Neural cell (in vitro differentiated cells): ENCODE results near the gene ABO. TPM values are rescaled to one million over a fixed set of nuclear protein-coding genes. Genes with fewer than 3 reads are reported as not detected.

Experiments
- H2AFZ ChIP-seq: fragments of 200-600, 300-800 bp; sonication (generic), shearing (Covaris generic); 2 replicates; pipeline ENCODE4 v1.6.0; 2014; ENCODE audit warnings: low read depth, mild to moderate bottlenecking, antibody characterized with exemption, low read length, moderate library complexity
- H3F3A ChIP-seq: fragments of 200-600 bp; shearing (Covaris generic); 2 replicates; pipeline ENCODE4 v1.6.1; 2016; ENCODE audit warnings: mild to moderate bottlenecking, moderate library complexity, mixed read lengths, antibody characterized with exemption, low read length; ENCODE audit not compliant: insufficient read depth, poor library complexity, severe bottlenecking
- H3K27ac ChIP-seq: fragments of 200-600, 300-800 bp; sonication (generic), shearing (Covaris generic); 2 replicates; pipeline ENCODE4 v1.5.1; 2014; ENCODE audit warnings: mild to moderate bottlenecking, low read length, moderate library complexity
- H3K27me3 ChIP-seq: fragments of 300-800, 200-600 bp; sonication (generic), shearing (Covaris generic); 2 replicates; pipeline ENCODE4 v1.6.0; 2014; ENCODE audit warnings: mild to moderate bottlenecking, low read depth, low read length, moderate library complexity; ENCODE audit not compliant: insufficient read depth
- H3K36me3 ChIP-seq: fragments of 300-800, 200-600 bp; sonication (generic), shearing (Covaris generic); 2 replicates; pipeline ENCODE4 v1.5.1; 2014; ENCODE audit warnings: mild to moderate bottlenecking, antibody characterized with exemption, low read length, moderate library complexity; ENCODE audit not compliant: insufficient read depth
- H3K4me2 ChIP-seq: fragments of 300-800, 200-600 bp; sonication (generic), shearing (Covaris generic); 2 replicates; pipeline ENCODE4 v1.6.0; 2014; ENCODE audit warnings: mild to moderate bottlenecking, low read length
- H3K4me3 ChIP-seq: fragments of 300-800, 200-600 bp; sonication (generic), shearing (Covaris generic); 2 replicates; pipeline ENCODE4 v1.5.1; 2014; ENCODE audit warnings: mild to moderate bottlenecking, low read length, moderate library complexity
- H3K79me2 ChIP-seq: fragments of 200-600 bp; shearing (Covaris generic); replicated peaks from 2 replicates; pipeline ENCODE4 v1.6.0; 2014; ENCODE audit warnings: mild to moderate bottlenecking, low read length, moderate library complexity; ENCODE audit not compliant: insufficient read depth
- H3K9ac ChIP-seq: fragments of 300-800, 200-600 bp; sonication (generic), shearing (Covaris generic); 2 replicates; pipeline ENCODE4 v1.6.1; 2016; ENCODE audit warnings: mild to moderate bottlenecking, low read length, mixed read lengths
- H3K9me2 ChIP-seq: fragments of 200-600 bp; shearing (Covaris generic); 2 replicates; pipeline ENCODE4 v1.6.1; 2016; ENCODE audit warnings: mild to moderate bottlenecking, low read length, mixed read lengths; ENCODE audit not compliant: insufficient read depth
- H3K9me3 ChIP-seq: fragments of 200-600, 300-800 bp; sonication (generic), shearing (Covaris generic); 2 replicates; pipeline ENCODE4 v1.6.1; 2016; ENCODE audit warnings: mild to moderate bottlenecking, mixed run types, low read length, moderate library complexity, mixed read lengths
- H4K20me1 ChIP-seq: fragments of 200-600 bp; shearing (Covaris generic); 2 replicates; pipeline ENCODE4 v1.6.1; 2016; ENCODE audit warnings: mild to moderate bottlenecking, mixed run types; ENCODE audit not compliant: insufficient read depth
- CTCF ChIP-seq: fragments of 450-650 bp; IDR thresholded peaks from 2 replicates; pipeline ENCODE4 v1.5.1; 2014; ENCODE audit warnings: antibody characterized with exemption, mild to moderate bottlenecking, moderate library complexity; ENCODE audit not compliant: poor library complexity, severe bottlenecking
- EP300 ChIP-seq: fragments of 450-650 bp; conservative IDR thresholded peaks from 2 replicates; pipeline ENCODE4 v1.6.1; 2014; ENCODE audit warnings: antibody characterized with exemption, mild to moderate bottlenecking, moderate library complexity; ENCODE audit not compliant: poor library complexity, severe bottlenecking
- EZH2 ChIP-seq: fragments of 200-600, 300-800 bp; shearing (Covaris generic), sonication (generic); IDR thresholded peaks from 2 replicates; pipeline ENCODE4 v1.6.1; 2014; ENCODE audit warnings: antibody characterized with exemption, low read length, borderline replicate concordance, mild to moderate bottlenecking; ENCODE audit not compliant: insufficient read depth, poor library complexity, severe bottlenecking
- MXI1 ChIP-seq: fragments of 450-650 bp; conservative IDR thresholded peaks from 2 replicates; pipeline ENCODE4 v1.6.1; 2014; ENCODE audit warnings: antibody characterized with exemption, mild to moderate bottlenecking; ENCODE audit not compliant: poor library complexity, severe bottlenecking
- POLR2AphosphoS5 ChIP-seq: IDR thresholded peaks from 2 replicates; pipeline ENCODE4 v1.6.1; 2012
- RAD21 ChIP-seq: fragments of 450-650 bp; conservative IDR thresholded peaks from 2 replicates; pipeline ENCODE4 v1.6.1; 2014; ENCODE audit warnings: antibody characterized with exemption, mild to moderate bottlenecking, moderate library complexity
- SMC3 ChIP-seq: fragments of 450-650 bp; conservative IDR thresholded peaks from 2 replicates; pipeline ENCODE4 v1.6.1; 2014; ENCODE audit warnings: antibody characterized with exemption, mild to moderate bottlenecking, moderate library complexity; ENCODE audit not compliant: poor library complexity
- TAF1 ChIP-seq: IDR thresholded peaks from 2 replicates; pipeline ENCODE4 v1.6.1; 2012; ENCODE audit warnings: low read depth
- polyA plus RNA-seq: library from polyadenylated mRNA; depleted of rRNA; stranded (reverse); fragments of >200 nt; gene quantifications from 2 replicates; pipeline ENCODE4 v1.2.3, GENCODE V29; 2014
- TF ChIP-seq, protein P1 (sequence below): IDR thresholded peaks from 2 replicates; pipeline ENCODE4 v1.6.1; 2012; ENCODE audit warnings: borderline replicate concordance

ABO gene
- polyA plus RNA-seq, 1 donor from 2014 or later, result not detected

DNA sequence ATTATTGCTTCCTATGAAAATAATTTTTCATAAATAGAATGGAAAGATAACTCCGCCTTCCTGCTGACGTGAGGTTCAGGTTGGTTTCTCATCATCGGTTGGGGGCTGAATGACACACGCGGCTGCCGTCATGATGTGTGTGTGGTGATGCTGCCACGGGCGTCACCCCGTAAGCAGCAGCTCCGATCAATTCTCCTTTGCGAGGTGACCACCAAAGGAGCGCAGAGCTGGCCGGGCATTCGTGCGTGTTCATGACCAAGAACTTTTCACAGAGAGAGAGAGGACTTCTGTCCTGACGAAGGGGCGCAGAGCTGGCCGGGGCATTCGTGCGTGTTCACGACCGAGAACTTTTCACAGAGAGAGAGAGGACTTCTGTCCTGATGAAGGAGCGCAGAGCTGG is 30.7 kb upstream of the ABO start:
- TF ChIP-seq EP300 (no peak), MXI1 (no peak), POLR2AphosphoS5 (no peak), SMC3 (no peak), TAF1 (no peak), CTCF (no peak), EZH2 (no peak), RAD21 (no peak)
- TF ChIP-seq, protein P1, sequence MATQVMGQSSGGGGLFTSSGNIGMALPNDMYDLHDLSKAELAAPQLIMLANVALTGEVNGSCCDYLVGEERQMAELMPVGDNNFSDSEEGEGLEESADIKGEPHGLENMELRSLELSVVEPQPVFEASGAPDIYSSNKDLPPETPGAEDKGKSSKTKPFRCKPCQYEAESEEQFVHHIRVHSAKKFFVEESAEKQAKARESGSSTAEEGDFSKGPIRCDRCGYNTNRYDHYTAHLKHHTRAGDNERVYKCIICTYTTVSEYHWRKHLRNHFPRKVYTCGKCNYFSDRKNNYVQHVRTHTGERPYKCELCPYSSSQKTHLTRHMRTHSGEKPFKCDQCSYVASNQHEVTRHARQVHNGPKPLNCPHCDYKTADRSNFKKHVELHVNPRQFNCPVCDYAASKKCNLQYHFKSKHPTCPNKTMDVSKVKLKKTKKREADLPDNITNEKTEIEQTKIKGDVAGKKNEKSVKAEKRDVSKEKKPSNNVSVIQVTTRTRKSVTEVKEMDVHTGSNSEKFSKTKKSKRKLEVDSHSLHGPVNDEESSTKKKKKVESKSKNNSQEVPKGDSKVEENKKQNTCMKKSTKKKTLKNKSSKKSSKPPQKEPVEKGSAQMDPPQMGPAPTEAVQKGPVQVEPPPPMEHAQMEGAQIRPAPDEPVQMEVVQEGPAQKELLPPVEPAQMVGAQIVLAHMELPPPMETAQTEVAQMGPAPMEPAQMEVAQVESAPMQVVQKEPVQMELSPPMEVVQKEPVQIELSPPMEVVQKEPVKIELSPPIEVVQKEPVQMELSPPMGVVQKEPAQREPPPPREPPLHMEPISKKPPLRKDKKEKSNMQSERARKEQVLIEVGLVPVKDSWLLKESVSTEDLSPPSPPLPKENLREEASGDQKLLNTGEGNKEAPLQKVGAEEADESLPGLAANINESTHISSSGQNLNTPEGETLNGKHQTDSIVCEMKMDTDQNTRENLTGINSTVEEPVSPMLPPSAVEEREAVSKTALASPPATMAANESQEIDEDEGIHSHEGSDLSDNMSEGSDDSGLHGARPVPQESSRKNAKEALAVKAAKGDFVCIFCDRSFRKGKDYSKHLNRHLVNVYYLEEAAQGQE, result no peak
- no peaks in the 10 kb centered on the region for H3K79me2 ChIP-seq
- H3K4me2 ChIP-seq, result no peak overlapping the region
- no peaks in the 10 kb centered on the region for H3K27me3 ChIP-seq
- H3K27ac ChIP-seq, result no peak overlapping the region
- H3K9ac ChIP-seq, result no peak overlapping the region
- no peaks in the 10 kb centered on the region for H3K36me3 ChIP-seq
- no peaks in the 10 kb centered on the region for H4K20me1 ChIP-seq
- no peak overlapping the region for H2AFZ ChIP-seq
- H3K9me2 ChIP-seq, result no peaks in the 10 kb centered on the region
- H3F3A ChIP-seq, result no peaks in the 10 kb centered on the region
- no peaks in the 10 kb centered on the region for H3K9me3 ChIP-seq
- no peak overlapping the region for H3K4me3 ChIP-seq

GRCh38 chr9:133304477-133305377 is 29.7 kb upstream of the ABO start:
- no peaks in the 10 kb centered on the region for H3K9me3 ChIP-seq
- H3K27ac ChIP-seq, result no peak overlapping the region
- no peaks in the 10 kb centered on the region for H3K9me2 ChIP-seq
- H3K4me3 ChIP-seq, result no peak overlapping the region
- no peaks in the 10 kb centered on the region for H4K20me1 ChIP-seq
- no peak overlapping the region for H3K4me2 ChIP-seq
- no peaks in the 10 kb centered on the region for H3K79me2 ChIP-seq
- no peak overlapping the region for H3K9ac ChIP-seq
- H3K27me3 ChIP-seq, result no peaks in the 10 kb centered on the region
- H3F3A ChIP-seq, result no peaks in the 10 kb centered on the region
- TF ChIP-seq, protein P1, result no peak
- TF ChIP-seq RAD21 (no peak), TAF1 (no peak), CTCF (no peak), EZH2 (no peak), SMC3 (no peak), MXI1 (no peak), EP300 (no peak), POLR2AphosphoS5 (no peak)
- no peak overlapping the region for H2AFZ ChIP-seq
- H3K36me3 ChIP-seq, result no peaks in the 10 kb centered on the region
